ENCODE data around the gene SSBP2. TPM values are rescaled to one million over a fixed set of nuclear protein-coding genes. Genes with fewer than 3 reads are reported as not detected.

The SSBP2 gene
- total RNA-seq, 4 donors from 2014 or later: 48.6 to 80.4 (median 71.9) TPM

- no peak for TF ChIP-seq CTCF (IDR thresholded peaks at IDR 0.05; ENCODE audit: low read depth)
These were observed 17.0 kb upstream of the SSBP2 start for GRCh38 chr5:81767938-81768337.

DNA sequence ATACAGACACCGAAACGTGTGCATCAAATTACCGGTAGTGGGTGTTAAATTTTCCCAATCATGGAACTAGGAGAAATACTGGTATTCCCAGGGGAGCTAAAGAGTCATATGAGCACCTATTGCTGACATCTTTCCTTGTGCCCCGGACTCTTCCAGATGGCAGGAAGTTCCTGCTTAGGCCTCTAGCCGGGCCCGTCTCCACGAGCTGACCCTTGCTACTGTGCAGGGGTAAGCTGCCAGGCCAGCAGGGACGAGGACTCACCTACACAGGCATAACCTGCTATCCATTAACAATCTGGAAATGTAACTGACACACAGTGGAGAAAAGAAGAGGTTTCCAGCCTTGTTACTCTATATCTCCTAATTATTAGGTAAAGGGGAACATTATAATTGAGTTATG lies 16.2 kb upstream of the SSBP2 start:
- no peak for TF ChIP-seq CTCF (IDR thresholded peaks at IDR 0.05; ENCODE audit: low read depth)

GRCh38 chr5:81766611-81767010 lies 15.7 kb upstream of the SSBP2 start:
- TF ChIP-seq CTCF (IDR thresholded peaks at IDR 0.05; ENCODE audit: low read depth): no peak

DNA sequence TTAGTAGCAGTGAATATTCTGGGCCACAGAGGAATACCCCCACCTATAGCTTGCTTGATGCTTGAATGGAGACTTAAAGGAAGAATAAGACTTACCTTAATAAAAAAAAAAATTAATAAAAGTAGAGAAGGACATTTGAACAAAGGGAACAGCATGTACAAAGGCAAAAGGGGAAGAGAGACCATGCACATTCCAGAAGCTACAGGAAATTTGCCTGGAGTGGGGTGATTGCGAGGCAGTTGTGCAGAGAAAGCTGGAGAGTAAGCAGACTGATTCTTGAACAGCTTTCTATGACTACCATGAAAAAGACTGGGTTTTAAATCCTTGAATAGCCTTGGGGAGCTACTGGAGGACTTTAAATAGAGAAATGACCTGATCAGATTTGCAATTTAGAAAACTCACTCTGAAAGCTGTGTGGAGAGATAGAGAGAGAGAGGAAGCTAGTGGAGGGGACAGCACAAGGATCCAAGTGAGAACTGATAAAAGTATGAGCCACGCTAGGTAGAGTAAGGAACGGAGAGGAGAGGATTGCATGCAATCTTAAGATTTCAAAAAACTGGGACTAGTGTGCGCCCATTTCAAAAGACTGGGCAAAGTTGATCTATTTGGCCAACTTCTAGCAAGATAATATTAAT lies 12.5 kb upstream of the SSBP2 start:
- no peak for TF ChIP-seq CTCF (IDR thresholded peaks at IDR 0.05; ENCODE audit: low read depth)

- no peak for TF ChIP-seq CTCF (IDR thresholded peaks at IDR 0.05; ENCODE audit: low read depth)
These were observed 12.0 kb upstream of the SSBP2 start for GRCh38 chr5:81762853-81763252.

GRCh38 chr5:81762401-81762800 lies 11.5 kb upstream of the SSBP2 start:
- TF ChIP-seq CTCF (IDR thresholded peaks at IDR 0.05; ENCODE audit: low read depth): no peak

GRCh38 chr5:81761970-81762369 lies 11.1 kb upstream of the SSBP2 start:
- TF ChIP-seq CTCF (IDR thresholded peaks at IDR 0.05; ENCODE audit: low read depth): no peak

Measured in subcutaneous adipose tissue (tissue), 4 donors.